GM12874 (cell line): Measurements from ENCODE around the gene NUDT22.

ENCODE experiments used
- TF ChIP-seq, protein P1 (sequence below): IDR thresholded peaks from 2 replicates; pipeline ENCODE4 v1.5.1; 2011; ENCODE audit warnings: low read depth, mild to moderate bottlenecking, control low read depth, low read length, moderate library complexity; ENCODE audit not compliant: insufficient read depth

The NUDT22 gene

GRCh38 chr11:64224891-64225607 lies 1.0 kb upstream of the NUDT22 start:
- TF ChIP-seq, protein P1, sequence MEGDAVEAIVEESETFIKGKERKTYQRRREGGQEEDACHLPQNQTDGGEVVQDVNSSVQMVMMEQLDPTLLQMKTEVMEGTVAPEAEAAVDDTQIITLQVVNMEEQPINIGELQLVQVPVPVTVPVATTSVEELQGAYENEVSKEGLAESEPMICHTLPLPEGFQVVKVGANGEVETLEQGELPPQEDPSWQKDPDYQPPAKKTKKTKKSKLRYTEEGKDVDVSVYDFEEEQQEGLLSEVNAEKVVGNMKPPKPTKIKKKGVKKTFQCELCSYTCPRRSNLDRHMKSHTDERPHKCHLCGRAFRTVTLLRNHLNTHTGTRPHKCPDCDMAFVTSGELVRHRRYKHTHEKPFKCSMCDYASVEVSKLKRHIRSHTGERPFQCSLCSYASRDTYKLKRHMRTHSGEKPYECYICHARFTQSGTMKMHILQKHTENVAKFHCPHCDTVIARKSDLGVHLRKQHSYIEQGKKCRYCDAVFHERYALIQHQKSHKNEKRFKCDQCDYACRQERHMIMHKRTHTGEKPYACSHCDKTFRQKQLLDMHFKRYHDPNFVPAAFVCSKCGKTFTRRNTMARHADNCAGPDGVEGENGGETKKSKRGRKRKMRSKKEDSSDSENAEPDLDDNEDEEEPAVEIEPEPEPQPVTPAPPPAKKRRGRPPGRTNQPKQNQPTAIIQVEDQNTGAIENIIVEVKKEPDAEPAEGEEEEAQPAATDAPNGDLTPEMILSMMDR = no peak

- TF ChIP-seq, protein P1 = no peak
These were observed 505 bp downstream of the NUDT22 start for GRCh38 chr11:64226507-64227051.

DNA sequence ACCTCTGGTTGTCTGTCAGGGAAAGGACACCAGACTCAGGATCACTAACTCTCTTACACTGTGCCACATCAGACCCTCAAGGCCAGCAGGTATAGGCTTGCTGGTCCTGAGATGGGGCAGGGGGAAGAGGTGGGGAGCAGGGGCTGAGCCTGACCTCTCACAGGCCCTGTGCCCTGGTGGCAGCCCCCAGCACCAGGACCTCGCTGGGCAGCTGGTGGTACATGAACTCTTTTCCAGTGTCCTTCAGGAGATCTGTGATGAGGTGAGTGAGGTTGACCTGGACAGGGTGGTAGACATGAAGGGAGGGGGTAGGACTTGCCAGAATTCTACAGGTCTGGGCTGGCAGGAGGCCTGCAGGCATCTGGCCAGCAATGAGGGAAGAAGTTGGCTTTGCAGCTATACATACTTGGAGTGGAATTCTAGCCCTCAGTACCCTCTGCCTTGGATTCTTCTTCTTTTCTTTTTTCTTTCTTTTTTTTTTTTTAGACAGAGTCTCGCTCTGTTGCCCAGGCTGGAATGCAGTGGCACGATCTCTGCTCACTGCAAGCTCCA lies 1.4 kb downstream of the NUDT22 start:
- TF ChIP-seq, protein P1 = no peak

DNA sequence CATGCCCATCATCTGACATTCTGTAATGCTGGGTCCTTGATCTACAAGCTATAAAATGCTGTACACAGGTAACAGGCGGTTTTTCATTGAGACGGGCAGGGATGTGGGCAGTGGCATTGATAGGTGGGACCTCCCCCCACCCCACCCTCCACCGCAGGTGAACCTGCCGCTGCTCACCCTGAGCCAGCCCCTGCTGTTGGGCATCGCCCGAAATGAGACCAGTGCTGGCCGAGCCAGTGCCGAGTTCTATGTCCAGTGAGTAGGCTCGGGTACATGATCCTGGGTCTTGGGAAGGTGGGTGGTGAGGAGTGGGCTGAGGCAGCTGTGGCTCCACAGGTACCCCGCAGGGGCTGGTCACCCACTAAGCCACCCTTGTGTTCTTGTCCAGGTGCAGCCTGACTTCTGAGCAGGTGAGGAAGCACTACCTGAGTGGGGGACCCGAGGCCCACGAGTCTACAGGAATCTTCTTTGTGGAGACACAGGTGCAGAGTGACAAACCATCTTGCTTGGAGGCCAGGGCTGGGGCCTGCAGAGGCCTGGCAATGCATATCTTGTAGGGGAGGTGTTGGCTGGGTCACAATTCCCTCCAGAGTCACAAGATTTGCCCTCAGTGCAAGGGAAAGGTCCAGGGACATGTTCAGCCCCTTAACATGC lies 3.1 kb downstream of the NUDT22 start:
- TF ChIP-seq, protein P1 = no peak

DNA sequence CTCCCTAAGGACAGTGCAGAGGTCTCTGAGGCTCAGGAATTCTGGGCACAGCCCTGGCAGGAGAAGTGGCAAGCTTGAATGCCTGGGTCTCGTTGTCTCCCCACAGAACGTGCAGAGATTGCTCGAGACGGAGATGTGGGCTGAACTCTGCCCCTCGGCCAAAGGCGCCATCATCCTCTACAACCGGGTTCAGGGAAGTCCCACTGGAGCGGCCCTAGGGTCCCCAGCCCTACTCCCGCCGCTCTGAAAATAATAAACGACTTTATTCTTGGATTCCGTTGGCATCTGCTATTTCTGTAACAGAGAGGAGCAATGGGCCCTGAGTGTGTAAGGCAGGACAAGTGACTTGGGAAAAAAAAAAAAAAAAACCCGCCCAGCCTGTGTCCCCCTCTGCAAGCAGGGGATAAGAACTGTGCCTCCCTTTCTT lies 3.7 kb downstream of the NUDT22 start:
- TF ChIP-seq, protein P1 = no peak

DNA sequence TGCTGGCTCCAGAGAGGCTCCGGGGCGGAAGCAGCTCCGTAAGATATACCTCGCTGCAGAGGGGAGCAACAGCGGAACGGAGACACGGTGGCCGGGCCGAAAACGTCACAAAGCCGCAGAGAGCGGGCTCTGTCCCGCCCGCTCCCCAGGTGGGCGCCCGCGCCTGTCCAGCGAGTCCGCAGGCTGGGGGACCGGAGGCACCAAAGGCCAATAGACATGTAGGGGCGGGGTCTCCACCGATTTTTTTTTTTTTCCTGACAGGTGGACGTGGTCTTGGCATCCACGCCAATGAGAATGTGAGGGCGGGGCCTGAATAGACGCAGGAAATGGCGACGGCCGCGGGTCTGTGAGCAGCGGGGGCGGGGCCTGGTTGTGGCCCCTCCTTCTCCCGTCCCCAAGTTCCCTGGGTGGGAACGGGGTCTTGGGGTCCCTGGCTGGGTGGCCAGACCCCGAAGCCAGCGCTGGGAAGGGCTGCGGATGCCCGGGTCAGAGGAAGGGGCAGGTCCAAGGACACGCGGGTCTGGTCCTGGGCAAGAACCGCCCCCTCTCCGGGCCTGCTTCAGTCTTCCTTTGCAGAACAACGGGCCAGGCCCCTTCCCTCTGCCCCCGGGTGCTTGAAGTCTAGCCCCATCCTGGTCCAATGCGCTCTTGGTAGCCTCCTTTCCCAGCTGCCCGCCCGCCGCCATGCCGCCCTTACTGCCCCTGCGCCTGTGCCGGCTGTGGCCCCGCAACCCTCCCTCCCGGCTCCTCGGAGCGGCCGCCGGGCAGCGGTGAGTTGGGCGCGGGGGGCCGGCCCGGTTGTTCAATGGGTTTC lies 4.3 kb downstream of the NUDT22 start, which contains the start of gene DNAJC4:
Gene DNAJC4 (plus strand): TSS at position 378 of the 814 bp plus-strand sequence. CDS start 307 bp downstream, at position 685.
- TF ChIP-seq, protein P1 = no peak

DNA sequence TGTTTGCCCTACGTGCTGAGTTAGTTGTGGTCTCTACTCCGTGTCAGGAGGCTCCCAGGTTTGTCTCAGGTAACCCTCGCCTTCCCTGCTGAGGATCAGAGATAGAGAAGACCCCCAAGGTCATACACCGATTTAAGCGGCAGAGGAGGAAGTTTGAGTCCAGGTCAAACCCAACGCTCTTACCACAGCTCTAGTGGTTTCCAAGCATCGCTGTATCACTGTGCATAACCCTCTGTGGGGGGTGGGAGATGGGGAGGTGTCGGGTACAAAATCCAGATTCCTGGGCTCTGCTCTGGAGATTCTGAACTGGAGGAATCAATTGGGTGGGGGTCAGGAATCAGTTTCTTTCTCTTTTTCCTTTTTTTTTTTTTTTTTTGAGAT lies 4.9 kb downstream of the NUDT22 start:
- TF ChIP-seq, protein P1 = no peak
